Mucosa of descending colon (tissue), 3 donors: Measurements from ENCODE around the gene ERICH6. TPM values are rescaled to one million over a fixed set of nuclear protein-coding genes. Genes with fewer than 3 reads are reported as not detected.

Experiments used
- ATAC-seq: fragments of 200-7000 bp; cut with Tn5 transposase; one replicate; pipeline ENCODE4 v1.9.1; 2020; ENCODE audit warnings: mild to moderate bottlenecking, moderate library complexity
- DNase-seq, 3 donors: peaks; one replicate each; pipeline ENCODE4 v3.0.0-alpha.2; 2020
- H3K36me3 ChIP-seq: fragments of 200-600 bp; one replicate; pipeline ENCODE4 v1.8.0; 2021; ENCODE audit warnings: low read depth, mild to moderate bottlenecking
- H3K4me1 ChIP-seq: fragments of 200-600 bp; one replicate; pipeline ENCODE4 v1.8.0; 2021; ENCODE audit warnings: low read depth, mild to moderate bottlenecking
- H3K4me3 ChIP-seq: fragments of 200-600 bp; one replicate; pipeline ENCODE4 v1.8.0; 2021; ENCODE audit warnings: mild to moderate bottlenecking
- H3K9me3 ChIP-seq: fragments of 200-600 bp; one replicate; pipeline ENCODE4 v1.8.0; 2021; ENCODE audit warnings: mild to moderate bottlenecking
- CTCF ChIP-seq: fragments of 200-600 bp; IDR thresholded peaks from one replicate; pipeline ENCODE4 v1.8.0; 2022; ENCODE audit warnings: antibody characterized with exemption, mild to moderate bottlenecking
- intact Hi-C, 2 donors: fragments of 100-400 bp; cut with DNase I in 1 of 2; cut with micrococcal nuclease in 1 of 2; formaldehyde crosslinking; loops; one replicate each; pipeline versions ENCODE4 v1.11.0 to v1.11.1; 2022; cut with DNase I, micrococcal nuclease
- total RNA-seq, 3 donors: library from RNA; stranded (reverse); fragmentation: NEBNext Ultra II Directional in 2 of 3; extraction: Animal tissue kit (Norgen Biotek cat#: 25700) in 2 of 3; gene quantifications; one replicate each; pipeline versions ENCODE4 v1.2.1 to v1.2.4, GENCODE V29; 2021 to 2023
- donor health status: DM: no; HTN: no; CAD: no; lungs with moderate emphysema.
- donor health status: DM: no; HTN: no; CAD: no.
- donor health status: DM: no; HTN: yes; CAD: no.

ERICH6 gene
- total RNA-seq, 3 donors from 2014 or later: not detected

GRCh38 chr3:150640256-150640655, 63.5 kb downstream of the ERICH6 start:
- TF ChIP-seq CTCF: no peak
- ATAC-seq: no peak
- Histone ChIP-seq H3K4me1 (no peaks in the 10 kb centered on the region), H3K9me3 (no peaks in the 10 kb centered on the region), H3K36me3 (no peaks in the 10 kb centered on the region), H3K4me3 (no peak overlapping the region)
- no peak for DNase-seq
- intact Hi-C loops: no loop called here

DNA sequence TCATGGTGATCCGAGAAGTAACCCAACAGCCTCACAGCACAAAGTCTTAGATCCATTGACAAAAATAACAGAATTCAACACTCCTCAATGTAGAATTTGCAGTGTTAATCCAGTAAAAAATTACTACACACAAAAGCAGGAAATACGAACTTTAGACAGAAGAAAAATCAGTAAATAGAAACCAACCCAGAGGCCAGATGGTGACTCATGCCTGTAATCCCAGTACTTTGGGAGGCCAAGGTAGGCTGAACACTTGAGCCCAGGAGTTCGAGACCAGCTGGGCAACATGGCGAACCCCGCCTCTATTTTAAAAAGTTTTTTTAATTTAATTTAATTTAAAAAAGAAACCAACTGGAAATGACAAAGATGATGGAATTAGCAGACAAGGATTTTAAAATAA, 64.5 kb downstream of the ERICH6 start:
- intact Hi-C loops: no loop called here

DNA sequence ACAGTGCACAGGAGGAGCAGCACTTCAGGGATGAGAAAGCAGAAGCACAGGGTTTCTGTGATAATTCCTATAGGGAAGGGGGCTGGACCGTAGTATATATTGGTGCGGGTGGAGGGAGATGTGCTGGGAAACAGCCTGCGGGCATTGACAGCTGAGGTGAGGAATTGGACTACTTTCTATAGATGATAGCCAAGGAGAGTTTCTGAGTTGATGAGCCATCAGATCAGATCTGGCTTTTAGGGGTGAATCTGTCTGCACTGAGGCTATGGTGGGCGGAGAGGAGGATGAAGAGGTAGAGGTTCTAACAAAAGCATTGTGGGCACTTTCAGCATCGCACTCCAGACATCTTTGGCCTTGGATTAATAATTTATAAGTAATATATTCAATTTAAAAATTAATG, 67.5 kb downstream of the ERICH6 start:
- TF ChIP-seq CTCF: no peak
- ATAC-seq (no peak), DNase-seq (no peak)
- intact Hi-C loops: no loop called here
- no peaks in the 10 kb centered on the region for H3K9me3 ChIP-seq
- no peaks in the 10 kb centered on the region for H3K4me1 ChIP-seq
- H3K4me3 ChIP-seq: no peak overlapping the region
- no peaks in the 10 kb centered on the region for H3K36me3 ChIP-seq

More for the DNA sequence above, 64.5 kb downstream of the ERICH6 start:
- TF ChIP-seq CTCF: no peak
- no peak for ATAC-seq
- Histone ChIP-seq H3K9me3 (no peaks in the 10 kb centered on the region), H3K4me3 (no peak overlapping the region), H3K36me3 (no peaks in the 10 kb centered on the region), H3K4me1 (no peaks in the 10 kb centered on the region)
- DNase-seq: no peak

DNA sequence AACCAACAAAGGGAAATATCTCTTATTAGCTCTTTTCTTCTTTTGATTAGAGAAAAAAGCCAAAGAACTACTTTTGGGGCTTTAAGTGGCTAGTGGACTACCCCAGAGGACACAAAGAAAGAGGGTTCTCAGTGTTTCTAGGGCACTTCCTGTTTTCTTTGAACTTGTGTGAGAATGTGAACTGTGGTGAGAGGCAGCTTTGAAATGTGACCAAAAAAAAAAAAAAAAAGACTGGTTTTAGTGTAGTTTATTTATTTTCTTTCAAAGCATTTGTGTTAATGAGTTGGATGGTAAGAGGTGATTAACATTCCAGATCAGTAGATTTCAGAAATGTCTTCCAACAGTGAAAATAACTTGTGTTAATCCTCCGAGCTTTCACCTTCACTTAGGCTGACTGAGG, 68.2 kb downstream of the ERICH6 start:
- H3K4me1 ChIP-seq: no peaks in the 10 kb centered on the region
- peak; percentile 60 for ATAC-seq

GRCh38 chr3:150635076-150635475, 68.6 kb downstream of the ERICH6 start:
- no peaks in the 10 kb centered on the region for H3K4me1 ChIP-seq
- no peaks in the 10 kb centered on the region for H3K36me3 ChIP-seq
- TF ChIP-seq CTCF: no peak
- H3K4me3 ChIP-seq: no peak overlapping the region
- no peaks in the 10 kb centered on the region for H3K9me3 ChIP-seq
- intact Hi-C loops: no loop called here
- ATAC-seq (no peak), DNase-seq (no peak)

More for the DNA sequence above, 68.2 kb downstream of the ERICH6 start:
- Histone ChIP-seq H3K9me3 (no peaks in the 10 kb centered on the region), H3K36me3 (no peaks in the 10 kb centered on the region), H3K4me3 (no peak overlapping the region)
- DNase-seq: no peak
- TF ChIP-seq CTCF: no peak
- intact Hi-C loops: no loop called here
